GM12878 (cell line): ENCODE measurements around the gene HIRA. TPM values are rescaled to one million over a fixed set of nuclear protein-coding genes. Genes with fewer than 3 reads are reported as not detected.

Source experiments
- ATAC-seq: fragments of 200-7000 bp; cut with Tn5 transposase; 3 replicates; pipeline ENCODE4 v1.9.1; 2020; ENCODE audit warnings: mild to moderate bottlenecking, moderate library complexity
- BruUV-seq: library from RNA; stranded (reverse); fragments of 400-500 nt; replicated peaks from 2 replicates; lab custom pipeline; 2021; lab: Mats Ljungman, UMichigan
- CTCF ChIA-PET: fragments of 300-600 bp; sonication (Branson Sonifier 250); formaldehyde crosslinking; extraction: SDS; loops from one replicate; lab custom pipeline; 2021; ENCODE audit warnings: inconsistent platforms; lab: Yijun Ruan, JAX
- POLR2A ChIA-PET: fragments of 350-600 bp; formaldehyde crosslinking; extraction: SDS; loops from one replicate; lab custom pipeline; 2021; ENCODE audit warnings: inconsistent platforms; lab: Charles Lee
- RAD21 ChIA-PET: fragments of 300-600 bp; sonication (Branson Sonifier 250); formaldehyde crosslinking; loops from one replicate; lab custom pipeline; 2023; ENCODE audit warnings: antibody characterized with exemption; ENCODE audit not compliant: unreplicated experiment; lab: Charles Lee
- SMC1A ChIA-PET: fragments of 300-600 bp; sonication (Branson Sonifier 250); formaldehyde crosslinking; loops from one replicate; lab custom pipeline; 2023; ENCODE audit not compliant: unreplicated experiment, uncharacterized antibody; lab: Charles Lee
- DNase-seq: peaks from one replicate; pipeline ENCODE4 v3.0.0-alpha.2; 2011; ENCODE audit warnings: low read depth, low spot score
- FAIRE-seq: peaks from 3 replicates; lab custom pipeline; 2011; peaks lifted over from hg19 to GRCh38; lab: Jason Lieb, UNC
- H2AFZ ChIP-seq: 2 replicates; pipeline ENCODE4 v1.6.0; 2011; ENCODE audit warnings: low read depth, low read length, control low read depth; ENCODE audit not compliant: control insufficient read depth
- H3K27ac ChIP-seq: 2 replicates; pipeline ENCODE4 v1.5.1; 2011; ENCODE audit warnings: control low read depth; ENCODE audit not compliant: control insufficient read depth, insufficient read depth
- H3K27me3 ChIP-seq, 2 experiments: replicated peaks in 1 of 2; 2 replicates each; pipeline versions ENCODE4 v1.6.0 to v1.6.1; 2011; ENCODE audit warnings: low read length in 1 of 2; ENCODE audit not compliant: control insufficient read depth in 2 of 2, insufficient read depth in 2 of 2
- H3K36me3 ChIP-seq, 2 experiments: 2 replicates each; pipeline ENCODE4 v1.5.1; 2011; ENCODE audit warnings: low read length in 1 of 2; ENCODE audit not compliant: control insufficient read depth in 2 of 2, insufficient read depth in 2 of 2
- H3K4me1 ChIP-seq: 2 replicates; pipeline ENCODE4 v1.6.1; 2011; ENCODE audit warnings: mild to moderate bottlenecking, low read length, moderate library complexity, mixed read lengths; ENCODE audit not compliant: control insufficient read depth, insufficient read depth
- H3K4me2 ChIP-seq: 2 replicates; pipeline ENCODE4 v1.6.0; 2011; ENCODE audit warnings: control low read depth; ENCODE audit not compliant: control insufficient read depth, insufficient read depth
- H3K4me3 ChIP-seq: fragments of 200-600 bp; sonication (generic); 2 replicates; pipeline ENCODE4 v1.5.1; 2016
- H3K79me2 ChIP-seq: 2 replicates; pipeline ENCODE4 v1.6.0; 2011; ENCODE audit warnings: low read length; ENCODE audit not compliant: control insufficient read depth, insufficient read depth
- H3K9ac ChIP-seq: 2 replicates; pipeline ENCODE4 v1.8.0; 2011; ENCODE audit warnings: low read length, control low read depth, mixed read lengths; ENCODE audit not compliant: control insufficient read depth, insufficient read depth
- H3K9me3 ChIP-seq: replicated peaks from 3 replicates; pipeline ENCODE4 v1.5.1; 2011; ENCODE audit warnings: mild to moderate bottlenecking, low read length; ENCODE audit not compliant: control insufficient read depth, insufficient read depth
- H4K20me1 ChIP-seq: 2 replicates; pipeline ENCODE4 v1.6.0; 2011; ENCODE audit not compliant: control insufficient read depth, insufficient read depth
- ATF2 ChIP-seq: IDR thresholded peaks from 2 replicates; pipeline ENCODE4 v1.6.1; 2012; ENCODE audit warnings: low read length, inconsistent platforms
- ATF3 ChIP-seq: IDR thresholded peaks from 2 replicates; pipeline ENCODE4 v1.6.1; 2011; ENCODE audit warnings: low read depth, mild to moderate bottlenecking, low read length, moderate library complexity, borderline replicate concordance; ENCODE audit errors: extremely low read depth
- ATF7 ChIP-seq: fragments of 450-650 bp; IDR thresholded peaks from 2 replicates; pipeline ENCODE4 v1.6.1; 2016; ENCODE audit warnings: low read depth, mild to moderate bottlenecking
- BACH1 ChIP-seq: fragments of 450-650 bp; IDR thresholded peaks from 2 replicates; pipeline ENCODE4 v1.6.1; 2017; ENCODE audit warnings: mild to moderate bottlenecking, borderline replicate concordance
- BCL3 ChIP-seq: IDR thresholded peaks from 2 replicates; pipeline ENCODE4 v1.6.1; 2011; ENCODE audit warnings: borderline replicate concordance, low read depth, mild to moderate bottlenecking, moderate library complexity, low read length; ENCODE audit not compliant: insufficient read depth, poor library complexity, severe bottlenecking
- BHLHE40 ChIP-seq, 2 experiments: fragments of 450-650 bp in 1 of 2; IDR thresholded peaks; 2 replicates each; pipeline ENCODE4 v1.6.1; 2011 to 2017; ENCODE audit warnings: low read depth in 2 of 2, borderline replicate concordance in 1 of 2, improper control_type of control experiment in 1 of 2, low read length in 1 of 2, mild to moderate bottlenecking in 1 of 2
- CBFB ChIP-seq: IDR thresholded peaks from 2 replicates; pipeline ENCODE4 v1.6.1; 2016; ENCODE audit warnings: antibody characterized with exemption, low read depth
- CHD2 ChIP-seq: IDR thresholded peaks from 2 replicates; pipeline ENCODE4 v1.6.1; 2011; ENCODE audit warnings: low read depth, low read length, improper control_type of control experiment, borderline replicate concordance
- CREB1 ChIP-seq: IDR thresholded peaks from 2 replicates; pipeline ENCODE4 v1.6.1; 2012; ENCODE audit warnings: low read depth, mild to moderate bottlenecking, inconsistent platforms
- DPF2 ChIP-seq: fragments of 450-650 bp; IDR thresholded peaks from 2 replicates; pipeline ENCODE4 v1.6.1; 2017; ENCODE audit warnings: mild to moderate bottlenecking
- EED ChIP-seq: sonication (generic); IDR thresholded peaks from 2 replicates; pipeline ENCODE4 v1.6.1; 2016; ENCODE audit warnings: antibody characterized with exemption, low read depth
- EP300 ChIP-seq, 2 experiments: fragments of 150-350 bp in 1 of 2; IDR thresholded peaks; 2 replicates each; pipeline ENCODE4 v1.6.1; 2011 to 2012; ENCODE audit warnings: low read depth in 2 of 2, low read length in 2 of 2, borderline replicate concordance in 1 of 2, improper control_type of control experiment in 1 of 2, inconsistent platforms in 1 of 2; ENCODE audit not compliant: control insufficient read depth in 1 of 2
- GABPA ChIP-seq: IDR thresholded peaks from 2 replicates; pipeline ENCODE4 v1.6.1; 2014; ENCODE audit warnings: antibody characterized with exemption, low read depth, mild to moderate bottlenecking, inconsistent platforms
- IKZF1 ChIP-seq: fragments of 450-650 bp; conservative IDR thresholded peaks from 2 replicates; pipeline ENCODE4 v1.6.1; 2017; ENCODE audit warnings: antibody characterized with exemption, mild to moderate bottlenecking
- IKZF2 ChIP-seq, 2 experiments: fragments of 450-650 bp; IDR thresholded peaks; 2 replicates each; pipeline ENCODE4 v1.6.1; 2017; ENCODE audit warnings: mild to moderate bottlenecking in 2 of 2, moderate library complexity in 2 of 2
- IRF4 ChIP-seq: IDR thresholded peaks from 2 replicates; pipeline ENCODE4 v1.6.1; 2011; ENCODE audit warnings: low read depth, low read length
- POLR2AphosphoS2 ChIP-seq: IDR thresholded peaks from 2 replicates; pipeline ENCODE4 v1.6.1; 2011; ENCODE audit warnings: low read depth, mild to moderate bottlenecking, low read length, improper control_type of control experiment, moderate library complexity
- RUNX3 ChIP-seq: IDR thresholded peaks from 2 replicates; pipeline ENCODE4 v1.6.1; 2012; ENCODE audit warnings: low read length, inconsistent platforms
- SMARCA5 ChIP-seq: fragments of 450-650 bp; IDR thresholded peaks from 2 replicates; pipeline ENCODE4 v1.6.1; 2017; ENCODE audit warnings: mild to moderate bottlenecking
- STAT1 ChIP-seq: fragments of 450-650 bp; conservative IDR thresholded peaks from 2 replicates; pipeline ENCODE4 v1.6.1; 2014; ENCODE audit warnings: antibody characterized with exemption, mild to moderate bottlenecking
- TBL1XR1 ChIP-seq: IDR thresholded peaks from 2 replicates; pipeline ENCODE4 v1.6.1; 2012; ENCODE audit warnings: low read depth, low read length, improper control_type of control experiment
- TCF12 ChIP-seq: IDR thresholded peaks from 2 replicates; pipeline ENCODE4 v1.6.1; 2011; ENCODE audit warnings: low read depth, mild to moderate bottlenecking, low read length
- WGBS: methylation state at CpG from one replicate; pipeline ENCODE4 v1.1.6; 2016; ENCODE audit warnings: low lambda C conversion rate; ENCODE audit not compliant: insufficient replicate concordance, insufficient coverage; ENCODE audit errors: missing lambda C conversion rate; 5-methylcytosine and 5-hydroxymethylcytosine counted together
- in situ Hi-C: fragments of 300-500 bp; cut with MboI; formaldehyde crosslinking; loops from 9 replicates; pipeline ENCODE4 v1.14.3; 2018; ENCODE audit warnings: mixed read lengths
- intact Hi-C: fragments of 100-400 bp; cut with micrococcal nuclease; formaldehyde crosslinking; loops from one replicate; pipeline ENCODE4 v1.14.2; 2022; ENCODE audit not compliant: unreplicated experiment
- polyA plus RNA-seq, 11 experiments: library from polyadenylated mRNA; depleted of rRNA in 4 of 11; unstranded in 6 of 11; stranded (reverse) in 5 of 11; fragments of >200 nt; fragmentation: Nextera tagmentation in 4 of 11; fragmentation: Illumina TruSeq in 1 of 11; extraction: Ambion mirVana in 4 of 11; extraction: Trizol in 1 of 11; gene quantifications; 1 replicate in 1 of 11; 2 replicates in 10 of 11; pipeline versions ENCODE4 v1.2.1 to v1.2.3, GENCODE V29; 2011 to 2016; ENCODE audit warnings: inconsistent platforms in 2 of 11, missing spikeins in 2 of 11, low read depth in 1 of 11
- total RNA-seq, 4 experiments: library from RNA; depleted of rRNA in 3 of 4; stranded (reverse); fragments of >200 nt in 3 of 4; fragmentation: Illumina TruSeq in 1 of 4; extraction: Trizol in 1 of 4; gene quantifications; 2 replicates each; pipeline versions ENCODE4 v1.2.1 to v1.2.3, GENCODE V29; 2013 to 2021

The HIRA gene
- total and polyA plus RNA-seq, 10 of the 15 experiments (the other 5 are each of a cell fraction or from before 2014, with no cell fraction given) = 0.34 to 32.7 (median 14.5) TPM

- ATAC-seq = peak; percentile 93
- no peak for TF ChIP-seq TBL1XR1
- peak; percentile 64; the same call in 1 of the 2 replicates for TF ChIP-seq GABPA
- no peak for TF ChIP-seq SMARCA5
- no peak for TF ChIP-seq EP300 (IDR thresholded peaks at IDR 0.05; ENCODE audit: borderline replicate concordance in 1 of 2, control insufficient read depth in 1 of 2, low read depth in 2 of 2, low read length in 2 of 2)
- peak; percentile 89 for TF ChIP-seq TCF12
- TF ChIP-seq ATF3 = no peak
- peak; percentile 92 for TF ChIP-seq RUNX3
- 0 out of 2 replicates have a peak, but pooled peaks have one; percentile 35 for TF ChIP-seq DPF2
- peak; percentile 47; the same call in 1 of the 2 replicates for TF ChIP-seq ATF7
- peak in 1 of 2 experiments; percentile 62; a peak in 2 of 4 replicates for TF ChIP-seq BHLHE40 (IDR thresholded peaks at IDR 0.05; ENCODE audit: borderline replicate concordance in 1 of 2, low read depth in 2 of 2, low read length in 1 of 2)
- TF ChIP-seq IKZF2 (IDR thresholded peaks at IDR 0.05) = peak; percentile 47 to 62; a peak in 3 of 4 replicates
- TF ChIP-seq IKZF1 = peak; percentile 67; the same call in 1 of the 2 replicates
- TF ChIP-seq BCL3 = no peak
- TF ChIP-seq CBFB = peak; percentile 59
- peak; percentile 82 for TF ChIP-seq EED
- TF ChIP-seq STAT1 = no peak
- TF ChIP-seq ATF2 = 0 out of 2 replicates have a peak, but pooled peaks have one; percentile 21
- no peak for TF ChIP-seq POLR2AphosphoS2
- no peak for TF ChIP-seq BACH1
- TF ChIP-seq IRF4 = peak; percentile 63; the same call in 1 of the 2 replicates
- peak; percentile 87 for TF ChIP-seq CREB1
- peak; percentile 46; the same call in 1 of the 2 replicates for TF ChIP-seq CHD2
Observed at GRCh38 chr22:19419464-19420178, 11.9 kb downstream of the HIRA start.

More at GRCh38 chr22:19419464-19420178, 11.9 kb downstream of the HIRA start:
- peaks cover 11% of the 10 kb centered on the region for H3K4me1 ChIP-seq
- H2AFZ ChIP-seq = no peak overlapping the region
- ChIA-PET CTCF (interaction anchor here (0.6 to 1.6 kb wide), 2 partner anchors 13 to 240 kb away, joined by 3 read pairs; no protein-coding TSS in a partner anchor), RAD21 (no interaction called here), SMC1A (interaction anchor here (0.6 to 1.0 kb wide), 4 partner anchors 8 to 49 kb away, joined by 3 read pairs; partner anchors contain the start of gene HIRA), POLR2A (interaction anchor here (0.7 to 1.7 kb wide), 2 partner anchors 12 to 323 kb away, joined by 3 to 5 read pairs; partner anchors contain the start of gene HIRA)
- 51% methylated on average over 5 of the region's 5 CpGs for WGBS
- no peaks in the 10 kb centered on the region; the same call in 2 of the 3 replicates for H3K9me3 ChIP-seq
- no peak overlapping the region for H3K4me3 ChIP-seq
- H3K27ac ChIP-seq = peak overlapping the region; percentile 72
- H3K9ac ChIP-seq = no peak overlapping the region
- in situ Hi-C loops (no loop called here), intact Hi-C loops (loop anchor here (10.0 kb wide), 1 partner anchor 125 kb away; the partner anchor contains the start of gene CLTCL1)
- H3K36me3 ChIP-seq = no peaks in the 10 kb centered on the region; a peak in 1 of 4 replicates
- no TSS peak for BruUV-seq
- H3K79me2 ChIP-seq = peaks cover 68% of the 10 kb centered on the region
- FAIRE-seq (no peak), DNase-seq (peak; percentile 55)
- H4K20me1 ChIP-seq = no peaks in the 10 kb centered on the region
- H3K27me3 ChIP-seq = no peaks in the 10 kb centered on the region
- peak overlapping the region; percentile 70 for H3K4me2 ChIP-seq
